Omental fat pad (tissue), 4 donors: ENCODE measurements around the gene VARS2. TPM values are rescaled to one million over a fixed set of nuclear protein-coding genes. Genes with fewer than 3 reads are reported as not detected.

Experiments
- ATAC-seq: fragments of 150-250 bp; one replicate; pipeline ENCODE4 v1.9.1; 2016; ENCODE audit warnings: mild to moderate bottlenecking, moderate library complexity; ENCODE audit not compliant: low FRiP score
- DNase-seq: peaks from one replicate; pipeline ENCODE4 v3.0.0-alpha.2; 2019; ENCODE audit warnings: low spot score
- CTCF ChIP-seq, 3 donors: fragments of 450-650 bp; IDR thresholded peaks; one replicate each; pipeline ENCODE4 v1.5.1; 2016 to 2017; ENCODE audit warnings: antibody characterized with exemption in 3 of 3, mild to moderate bottlenecking in 3 of 3, moderate library complexity in 2 of 3
- total RNA-seq, 4 donors: library from RNA; depleted of rRNA; stranded (reverse); fragments of >200 nt; gene quantifications; one replicate each; pipeline ENCODE4 v1.1.0, GENCODE V29; 2016

Gene VARS2
- total RNA-seq, 4 donors from 2014 or later, result 14.0 to 18.8 (median 16.6) TPM

DNA sequence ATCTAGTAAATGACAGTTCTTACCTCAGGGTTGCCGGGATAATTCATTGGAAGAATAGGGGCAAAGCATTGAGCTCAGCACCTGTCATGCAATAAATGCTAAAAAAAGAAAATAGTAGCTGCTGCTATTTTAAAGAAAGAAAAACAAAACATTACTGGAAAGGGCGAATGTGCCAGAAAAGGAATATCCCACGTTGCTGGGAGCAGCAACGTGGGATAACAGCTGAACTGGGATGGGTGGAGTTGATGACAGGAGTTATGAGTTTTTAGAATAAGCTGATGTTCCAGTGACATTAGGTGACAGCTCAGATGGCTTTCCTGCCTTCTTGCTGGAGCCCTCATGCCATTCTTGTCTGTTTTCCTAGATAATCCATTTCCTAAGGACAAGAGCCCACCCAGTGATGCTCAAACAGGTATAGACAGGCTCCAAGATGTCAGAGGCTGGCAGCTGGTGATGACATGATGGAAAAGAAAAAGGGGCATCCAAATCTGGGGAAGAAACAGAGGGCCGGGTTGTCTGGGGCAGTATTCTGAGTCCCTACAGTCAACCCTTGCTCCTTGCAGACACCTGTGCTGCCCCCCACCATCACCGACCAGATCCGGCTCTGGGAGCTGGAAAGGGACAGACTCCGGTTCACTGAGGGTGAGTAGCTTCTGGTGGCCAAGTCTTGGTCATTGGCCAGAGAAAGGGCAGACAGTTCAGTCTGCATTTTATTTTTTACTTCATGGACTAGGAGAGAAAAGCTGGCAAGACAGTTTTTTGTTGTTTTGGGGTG, 1.1 kb upstream of the VARS2 start:
- DNase-seq (no peak), ATAC-seq (no peak)
- TF ChIP-seq CTCF (IDR thresholded peaks at IDR 0.05), result no peak

GRCh38 chr6:30913721-30914075, 340 bp upstream of the VARS2 start:
- no peak for ATAC-seq
- TF ChIP-seq CTCF (IDR thresholded peaks at IDR 0.05), result no peak
- no peak for DNase-seq

- no peak for TF ChIP-seq CTCF (IDR thresholded peaks at IDR 0.05)
- ATAC-seq, result no peak
- DNase-seq, result no peak
Measured at GRCh38 chr6:30914854-30915590, 984 bp downstream of the VARS2 start.

DNA sequence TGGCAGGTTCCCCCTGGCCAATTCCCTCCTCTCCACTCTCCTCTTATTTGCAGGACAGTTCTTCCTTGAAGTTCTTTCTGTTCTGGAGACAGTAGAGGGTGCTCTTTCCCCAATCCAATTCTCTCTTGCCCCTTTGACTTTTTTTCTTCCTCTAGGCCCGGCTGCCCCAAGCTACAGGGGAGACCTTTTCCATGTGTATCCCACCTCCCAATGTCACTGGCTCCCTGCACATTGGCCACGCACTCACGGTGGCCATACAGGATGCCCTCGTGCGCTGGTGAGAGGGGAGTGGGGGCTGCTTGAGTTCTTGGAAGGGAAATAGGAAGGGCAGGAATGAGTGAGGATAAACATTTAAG, 1.5 kb downstream of the VARS2 start:
- TF ChIP-seq CTCF (IDR thresholded peaks at IDR 0.05), result peak in 1 of 3 donors; percentile 10
- ATAC-seq, result no peak
- DNase-seq, result no peak

- no peak for TF ChIP-seq CTCF (IDR thresholded peaks at IDR 0.05)
- ATAC-seq, result no peak
Measured at GRCh38 chr6:30917041-30917440, 3.0 kb downstream of the VARS2 start.

GRCh38 chr6:30917487-30917886, 3.4 kb downstream of the VARS2 start:
- ATAC-seq (no peak), DNase-seq (no peak)
- no peak for TF ChIP-seq CTCF (IDR thresholded peaks at IDR 0.05)

More at GRCh38 chr6:30917041-30917440, 3.0 kb downstream of the VARS2 start:
- no peak for DNase-seq

GRCh38 chr6:30918670-30919069, 4.6 kb downstream of the VARS2 start:
- TF ChIP-seq CTCF (IDR thresholded peaks at IDR 0.05), result no peak
- ATAC-seq (no peak), DNase-seq (no peak)
